Trophoblast cell (in vitro differentiated cells and primary cell): ENCODE results near the gene KCP. TPM values are rescaled to one million over a fixed set of nuclear protein-coding genes. Genes with fewer than 3 reads are reported as not detected.
A peak's percentile ranks its signal among the peaks of the same experiment; 100 is the strongest.

ENCODE experiments used
- DNase-seq, 2 donors: peaks; one replicate each; pipeline ENCODE4 v3.0.0-alpha.2; 2016
- H2AFZ ChIP-seq: 2 replicates; pipeline ENCODE4 v1.6.1; 2013; ENCODE audit warnings: low read length, moderate library complexity, mild to moderate bottlenecking; ENCODE audit not compliant: insufficient read depth, poor library complexity
- H2AK5ac ChIP-seq: 2 replicates; pipeline ENCODE4 v1.6.1; 2013; ENCODE audit warnings: mild to moderate bottlenecking, low read length
- H2BK120ac ChIP-seq: 2 replicates; pipeline ENCODE4 v1.6.1; 2013; ENCODE audit warnings: low read length, mild to moderate bottlenecking, moderate library complexity; ENCODE audit not compliant: insufficient read depth, poor library complexity
- H2BK12ac ChIP-seq: 2 replicates; pipeline ENCODE4 v1.6.1; 2013; ENCODE audit warnings: mild to moderate bottlenecking, low read length, moderate library complexity
- H2BK5ac ChIP-seq: 2 replicates; pipeline ENCODE4 v1.6.1; 2013; ENCODE audit warnings: low read length, low read depth, moderate library complexity, mild to moderate bottlenecking; ENCODE audit not compliant: poor library complexity
- H3K14ac ChIP-seq: 2 replicates; pipeline ENCODE4 v1.6.1; 2013; ENCODE audit warnings: mild to moderate bottlenecking, low read length
- H3K18ac ChIP-seq: 2 replicates; pipeline ENCODE4 v1.6.1; 2013; ENCODE audit warnings: mild to moderate bottlenecking, low read length
- H3K23ac ChIP-seq: 2 replicates; pipeline ENCODE4 v1.6.1; 2013; ENCODE audit warnings: low read length
- H3K27ac ChIP-seq: 2 replicates; pipeline ENCODE4 v1.5.1; 2013; ENCODE audit warnings: low read depth, mild to moderate bottlenecking, inconsistent platforms, low read length, moderate library complexity
- H3K27me3 ChIP-seq: 2 replicates; pipeline ENCODE4 v1.6.1; 2013; ENCODE audit warnings: inconsistent platforms, mild to moderate bottlenecking, low read length, moderate library complexity; ENCODE audit not compliant: insufficient read depth
- H3K36me3 ChIP-seq, 2 experiments: 1 replicate in 1 of 2; 2 replicates in 1 of 2; pipeline ENCODE4 v1.6.1; 2013; ENCODE audit warnings: low read length in 2 of 2, mild to moderate bottlenecking in 2 of 2, moderate library complexity in 1 of 2; ENCODE audit not compliant: insufficient read depth in 2 of 2, control insufficient read depth in 1 of 2
- H3K4ac ChIP-seq: 2 replicates; pipeline ENCODE4 v1.6.1; 2013; ENCODE audit warnings: low read depth, mild to moderate bottlenecking, low read length, moderate library complexity
- H3K4me1 ChIP-seq, 2 experiments: 1 replicate in 1 of 2; 2 replicates in 1 of 2; pipeline ENCODE4 v1.6.1; 2013; ENCODE audit warnings: low read length in 2 of 2, mild to moderate bottlenecking in 2 of 2, moderate library complexity in 1 of 2; ENCODE audit not compliant: insufficient read depth in 2 of 2, control insufficient read depth in 1 of 2
- H3K4me2 ChIP-seq: 2 replicates; pipeline ENCODE4 v1.6.1; 2013; ENCODE audit warnings: inconsistent platforms, mild to moderate bottlenecking, low read length, moderate library complexity
- H3K4me3 ChIP-seq: 2 replicates; pipeline ENCODE4 v1.5.1; 2013; ENCODE audit warnings: mild to moderate bottlenecking, low read depth, low read length, inconsistent platforms
- H3K79me1 ChIP-seq: one replicate; pipeline ENCODE4 v1.6.1; 2013; ENCODE audit warnings: low read length
- H3K79me2 ChIP-seq: 2 replicates; pipeline ENCODE4 v1.6.1; 2013; ENCODE audit warnings: low read length, mild to moderate bottlenecking; ENCODE audit not compliant: control insufficient read depth, insufficient read depth, poor library complexity
- H3K9ac ChIP-seq: 2 replicates; pipeline ENCODE4 v1.6.1; 2013; ENCODE audit warnings: mild to moderate bottlenecking, low read length
- H3K9me3 ChIP-seq: 2 replicates; pipeline ENCODE4 v1.6.1; 2013; ENCODE audit warnings: low read depth, mild to moderate bottlenecking, control low read depth, inconsistent platforms, low read length; ENCODE audit not compliant: insufficient read depth
- H4K12ac ChIP-seq: 2 replicates; pipeline ENCODE4 v1.6.1; 2013; ENCODE audit warnings: low read depth, mild to moderate bottlenecking, low read length, moderate library complexity
- H4K8ac ChIP-seq: 2 replicates; pipeline ENCODE4 v1.6.1; 2013; ENCODE audit warnings: low read depth, mild to moderate bottlenecking, low read length, moderate library complexity
- H4K91ac ChIP-seq: one replicate; pipeline ENCODE4 v1.6.1; 2013; ENCODE audit warnings: low read depth, mild to moderate bottlenecking, low read length, moderate library complexity
- WGBS: extraction: QIAGEN DNeasy Blood & Tissue Kit; methylation state at CpG from one replicate; pipeline ENCODE4 v1.1.7; 2013; ENCODE audit warnings: missing lambda C conversion rate; ENCODE audit not compliant: insufficient read length, insufficient coverage; ENCODE audit errors: extremely low coverage; 5-methylcytosine and 5-hydroxymethylcytosine counted together
- polyA plus RNA-seq: library from polyadenylated mRNA; stranded (reverse); fragments of 200-250 nt; gene quantifications from 2 replicates; pipeline ENCODE4 v1.2.3, GENCODE V29; 2013

The KCP gene
- polyA plus RNA-seq, result 0.41 and 0.42 TPM in 2 replicates

DNA sequence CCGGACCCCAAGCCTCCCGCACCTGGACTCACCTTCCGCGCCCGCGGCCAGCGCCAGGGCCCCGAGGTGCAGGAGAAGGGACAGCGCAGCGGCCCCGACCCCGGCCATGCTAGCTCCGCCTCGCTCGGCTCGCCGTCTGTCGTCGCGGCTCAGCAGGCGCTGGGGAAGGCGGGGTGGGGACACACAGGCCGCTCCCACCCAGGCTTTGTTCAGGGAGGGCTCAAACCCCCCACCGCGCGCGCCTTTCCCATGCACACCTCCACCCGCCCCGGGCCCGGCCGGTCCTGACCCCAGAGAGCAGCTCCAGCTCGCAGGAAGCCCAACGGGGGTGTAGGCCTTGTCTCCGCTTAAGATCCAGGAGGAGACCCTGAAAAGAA, at the start of gene KCP:
KCP (minus strand) TSS at position 141 of the 377 bp plus-strand sequence; CDS start at position 108, 33 bp downstream.
- peaks cover 4% of the 10 kb centered on the region for H3K9me3 ChIP-seq

DNA sequence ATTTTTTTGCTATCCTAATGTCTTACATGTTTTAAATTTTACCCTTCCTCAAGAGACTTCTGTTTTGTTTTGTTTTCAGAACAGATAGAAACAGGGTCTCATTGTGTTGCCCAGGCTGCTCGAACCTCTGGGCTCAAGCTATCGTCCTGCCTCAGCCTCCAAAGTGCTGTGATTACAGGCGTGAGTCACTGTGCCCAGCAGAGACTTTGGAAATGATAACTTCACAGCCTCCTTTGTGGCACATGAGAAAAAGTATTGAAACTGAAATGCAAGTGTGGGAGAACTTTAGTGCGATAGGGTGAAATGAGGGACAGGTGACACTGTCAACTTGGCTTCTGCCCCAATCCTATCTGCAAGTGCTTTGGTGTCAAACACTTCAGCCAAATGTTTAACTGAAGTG, 48.8 kb upstream of the KCP start:
- no peaks in the 10 kb centered on the region for H3K4me1 ChIP-seq
- H3K9ac ChIP-seq, result no peak overlapping the region
- no peak overlapping the region for H3K23ac ChIP-seq
- H2BK5ac ChIP-seq, result no peak overlapping the region
- H4K91ac ChIP-seq, result no peak overlapping the region
- H3K18ac ChIP-seq, result no peak overlapping the region
- H3K4me2 ChIP-seq, result no peak overlapping the region
- no peak overlapping the region for H3K27ac ChIP-seq
- H4K12ac ChIP-seq, result no peak overlapping the region
- H2AK5ac ChIP-seq, result no peak overlapping the region
- DNase-seq, result no peak
- no peak overlapping the region for H2AFZ ChIP-seq
- WGBS, result no CpG with 5 or more reads among the region's 4 CpGs
- H3K79me2 ChIP-seq, result no peaks in the 10 kb centered on the region
- H4K8ac ChIP-seq, result no peak overlapping the region
- H3K4me3 ChIP-seq, result no peak overlapping the region
- H3K4ac ChIP-seq, result no peak overlapping the region
- no peak overlapping the region for H3K14ac ChIP-seq
- no peak overlapping the region for H2BK120ac ChIP-seq
- H3K9me3 ChIP-seq, result no peaks in the 10 kb centered on the region
- peaks cover 16 to 30% of the 10 kb centered on the region in 2 experiments for H3K36me3 ChIP-seq
- no peaks in the 10 kb centered on the region for H3K79me1 ChIP-seq
- no peak overlapping the region for H2BK12ac ChIP-seq
- H3K27me3 ChIP-seq, result no peaks in the 10 kb centered on the region

More for the DNA sequence above, at the start of gene KCP:
- H4K8ac ChIP-seq, result no peak within 1 kb of the TSS
- H3K4me2 ChIP-seq, result peak within 1 kb of the TSS; percentile 56
- no peaks in the 10 kb centered on the region for H3K79me2 ChIP-seq
- no peak within 1 kb of the TSS for H2BK120ac ChIP-seq
- H2BK5ac ChIP-seq, result no peak within 1 kb of the TSS
- H3K79me1 ChIP-seq, result no peaks in the 10 kb centered on the region
- peak within 1 kb of the TSS; percentile 25 for H3K4me3 ChIP-seq
- H3K23ac ChIP-seq, result no peak within 1 kb of the TSS
- peak within 1 kb of the TSS; percentile 83 for H2AFZ ChIP-seq
- DNase-seq, result no peak
- H3K18ac ChIP-seq, result no peak within 1 kb of the TSS
- no peak within 1 kb of the TSS for H3K4ac ChIP-seq
- H2AK5ac ChIP-seq, result no peak within 1 kb of the TSS
- H3K9ac ChIP-seq, result no peak within 1 kb of the TSS
- H3K4me1 ChIP-seq, result peaks cover 8 to 10% of the 10 kb centered on the region in 2 experiments
- H2BK12ac ChIP-seq, result no peak within 1 kb of the TSS
- no peak within 1 kb of the TSS for H3K27ac ChIP-seq
- H4K91ac ChIP-seq, result no peak within 1 kb of the TSS
- peak within 1 kb of the TSS; percentile 12 for H4K12ac ChIP-seq
- peaks cover 29% of the 10 kb centered on the region for H3K27me3 ChIP-seq
- no peaks in the 10 kb centered on the region for H3K36me3 ChIP-seq
- H3K14ac ChIP-seq, result no peak within 1 kb of the TSS
- WGBS, result no CpG with 5 or more reads among the region's 34 CpGs

DNA sequence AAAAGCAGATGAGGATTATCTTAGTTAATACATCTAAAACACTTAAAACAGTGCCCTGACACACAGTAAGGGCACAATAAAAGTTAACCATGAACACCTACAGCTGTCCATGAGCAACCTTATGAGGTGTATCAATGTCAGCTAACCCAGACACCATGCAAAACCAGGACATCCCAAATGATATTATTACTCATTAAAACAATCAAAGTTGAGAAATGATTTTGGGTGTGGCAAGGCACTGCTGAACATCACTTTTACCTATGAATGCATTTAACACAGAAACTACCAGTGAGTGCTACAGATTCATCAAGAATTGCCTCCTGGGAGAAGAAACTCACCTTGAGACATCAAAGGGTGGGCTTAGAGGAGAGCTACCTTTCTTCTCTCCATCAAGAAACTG, 45.5 kb upstream of the KCP start:
- no peak overlapping the region for H2BK5ac ChIP-seq
- no peak overlapping the region for H4K8ac ChIP-seq
- no peaks in the 10 kb centered on the region for H3K27me3 ChIP-seq
- no peak overlapping the region for H2AK5ac ChIP-seq
- no peak overlapping the region for H4K12ac ChIP-seq
- peaks cover 18 to 36% of the 10 kb centered on the region in 2 experiments for H3K36me3 ChIP-seq
- H3K23ac ChIP-seq, result no peak overlapping the region
- H3K18ac ChIP-seq, result no peak overlapping the region
- no peak overlapping the region for H3K4ac ChIP-seq
- H3K27ac ChIP-seq, result no peak overlapping the region
- H3K4me2 ChIP-seq, result no peak overlapping the region
- H3K79me1 ChIP-seq, result no peaks in the 10 kb centered on the region
- H3K79me2 ChIP-seq, result no peaks in the 10 kb centered on the region
- H3K9ac ChIP-seq, result no peak overlapping the region
- H2AFZ ChIP-seq, result no peak overlapping the region
- no peak overlapping the region for H4K91ac ChIP-seq
- DNase-seq, result no peak
- no peaks in the 10 kb centered on the region for H3K9me3 ChIP-seq
- no peak overlapping the region for H2BK120ac ChIP-seq
- H3K4me1 ChIP-seq, result no peaks in the 10 kb centered on the region
- no peak overlapping the region for H2BK12ac ChIP-seq
- H3K4me3 ChIP-seq, result no peak overlapping the region
- H3K14ac ChIP-seq, result no peak overlapping the region

DNA sequence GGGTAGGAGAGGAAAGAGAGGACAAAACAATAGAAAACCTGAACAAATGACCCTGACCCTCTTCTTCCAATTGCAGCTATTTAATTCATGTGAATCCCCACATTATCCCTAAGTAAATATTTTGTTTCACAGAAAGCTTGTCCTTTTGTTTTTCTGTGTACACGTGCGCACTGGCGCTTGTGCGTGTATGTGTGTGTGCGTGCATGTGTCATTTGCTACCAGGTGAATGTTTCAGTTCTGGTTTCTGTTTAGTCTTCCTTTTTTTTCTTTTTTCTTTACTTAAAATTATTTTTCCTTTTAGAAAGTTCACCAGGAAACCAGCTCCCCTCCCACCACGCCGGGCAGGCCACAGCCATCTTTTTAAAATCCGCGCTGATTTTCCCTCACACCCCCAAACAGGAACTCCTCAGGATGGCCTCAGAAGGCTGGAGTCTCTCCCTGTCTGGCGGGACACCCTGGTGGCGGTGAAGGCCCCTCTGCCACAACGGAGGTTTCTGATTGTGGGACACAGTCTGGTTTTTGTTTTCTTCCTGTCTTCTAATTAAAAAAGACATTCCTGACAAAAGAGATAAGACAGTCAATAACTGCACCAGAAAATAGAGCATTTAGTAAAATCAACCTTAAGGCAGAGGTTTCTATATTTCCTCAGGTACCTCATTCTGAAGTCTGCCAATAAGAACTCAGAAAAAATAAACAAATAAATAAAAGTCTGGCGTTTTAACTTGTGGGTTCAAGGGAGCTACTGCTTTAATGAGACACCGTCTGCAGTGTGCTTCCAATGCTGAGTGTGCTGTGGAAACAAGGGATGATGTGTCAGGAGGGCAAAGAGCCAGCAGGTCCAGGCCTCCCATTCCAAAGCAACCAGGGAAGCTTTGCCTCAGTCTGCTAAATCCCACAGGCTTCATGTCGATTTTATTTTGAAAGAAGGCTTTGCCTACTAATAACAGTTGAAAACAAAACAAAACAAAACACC, 44.6 kb upstream of the KCP start:
- no peak overlapping the region for H3K27ac ChIP-seq
- peak overlapping the region; percentile 79 for H3K9ac ChIP-seq
- no peak overlapping the region for H3K23ac ChIP-seq
- WGBS, result no CpG with 5 or more reads among the region's 15 CpGs
- peaks cover 18 to 35% of the 10 kb centered on the region in 2 experiments for H3K36me3 ChIP-seq
- no peak overlapping the region for H3K4ac ChIP-seq
- no peak overlapping the region for H3K14ac ChIP-seq
- no peak overlapping the region for H3K4me2 ChIP-seq
- H4K12ac ChIP-seq, result no peak overlapping the region
- H3K79me1 ChIP-seq, result no peaks in the 10 kb centered on the region
- H2AK5ac ChIP-seq, result no peak overlapping the region
- no peaks in the 10 kb centered on the region for H3K79me2 ChIP-seq
- no peaks in the 10 kb centered on the region for H3K27me3 ChIP-seq
- DNase-seq, result no peak
- H2AFZ ChIP-seq, result no peak overlapping the region
- H3K9me3 ChIP-seq, result no peaks in the 10 kb centered on the region
- no peak overlapping the region for H4K91ac ChIP-seq
- no peak overlapping the region for H4K8ac ChIP-seq
- H2BK5ac ChIP-seq, result no peak overlapping the region
- H3K4me1 ChIP-seq, result no peaks in the 10 kb centered on the region
- no peak overlapping the region for H2BK120ac ChIP-seq
- H3K4me3 ChIP-seq, result no peak overlapping the region
- H3K18ac ChIP-seq, result no peak overlapping the region
- H2BK12ac ChIP-seq, result no peak overlapping the region
